WTC11 (cell line): Measurements from ENCODE around the gene DDI1. TPM values are rescaled to one million over a fixed set of nuclear protein-coding genes. Genes with fewer than 3 reads are reported as not detected.

Experiments used
- ATAC-seq: fragments of 200-7000 bp; cut with Tn5 transposase; 2 replicates; pipeline ENCODE4 v1.10.0; 2021; ENCODE audit warnings: mild to moderate bottlenecking, moderate library complexity
- CTCF ChIA-PET: fragments of 300-600 bp; sonication (Branson Sonifier 250); formaldehyde crosslinking; loops from one replicate; lab custom pipeline; 2021; ENCODE audit warnings: antibody characterized with exemption; lab: Charles Lee
- POLR2A ChIA-PET: fragments of 350-600 bp; sonication (Branson Sonifier 250); formaldehyde crosslinking; loops from one replicate; lab custom pipeline; 2021; ENCODE audit warnings: antibody characterized with exemption; lab: Charles Lee
- DNase-seq: peaks from one replicate; pipeline ENCODE4 v3.0.0; 2021; ENCODE audit warnings: low spot score
- H3K27ac Mint-ChIP-seq: 2 replicates; pipeline ENCODE4 v1.8.0; 2021; ENCODE audit warnings: mixed read lengths
- H3K27me3 Mint-ChIP-seq: 2 replicates; pipeline ENCODE4 v1.8.0; 2021; ENCODE audit warnings: low read depth, mild to moderate bottlenecking, moderate library complexity, mixed read lengths
- H3K36me3 Mint-ChIP-seq: 2 replicates; pipeline ENCODE4 v1.8.0; 2021; ENCODE audit warnings: mixed read lengths
- H3K4me1 Mint-ChIP-seq: 2 replicates; pipeline ENCODE4 v1.8.0; 2022; ENCODE audit warnings: mixed read lengths
- H3K4me3 Mint-ChIP-seq: 2 replicates; pipeline ENCODE4 v1.8.0; 2021; ENCODE audit warnings: mild to moderate bottlenecking, moderate library complexity, mixed read lengths
- H3K9me3 Mint-ChIP-seq: 2 replicates; pipeline ENCODE4 v1.8.0; 2021; ENCODE audit warnings: mixed read lengths
- E2F4 ChIP-seq: sonication (generic); formaldehyde crosslinking; IDR thresholded peaks from 2 replicates; pipeline ENCODE4 v1.8.1; 2022; ENCODE audit warnings: low read depth, mild to moderate bottlenecking, moderate library complexity, missing genetic modification reagents, borderline replicate concordance
- ETV6 ChIP-seq: sonication (generic); formaldehyde crosslinking; IDR thresholded peaks from 2 replicates; pipeline ENCODE4 v1.8.1; 2022; ENCODE audit warnings: mild to moderate bottlenecking, missing genetic modification reagents
- GTF2I ChIP-seq: fragments of 250-450 bp; sonication (Bioruptor Pico); conservative IDR thresholded peaks from 2 replicates; pipeline ENCODE4 v1.4.0; 2021; ENCODE audit warnings: mild to moderate bottlenecking
- IRF1 ChIP-seq: sonication (generic); formaldehyde crosslinking; IDR thresholded peaks from 2 replicates; pipeline ENCODE4 v1.8.0; 2023; ENCODE audit warnings: missing genetic modification reagents
- JUN ChIP-seq: sonication (generic); formaldehyde crosslinking; IDR thresholded peaks from 2 replicates; pipeline ENCODE4 v1.8.0; 2023; ENCODE audit warnings: mild to moderate bottlenecking, missing genetic modification reagents
- KAT7 ChIP-seq: sonication (generic); formaldehyde crosslinking; IDR thresholded peaks from 2 replicates; pipeline ENCODE4 v1.8.1; 2023; ENCODE audit warnings: missing genetic modification reagents, mild to moderate bottlenecking, borderline replicate concordance
- MXD4 ChIP-seq: fragments of 250-450 bp; sonication (Bioruptor Pico); IDR thresholded peaks from 2 replicates; pipeline ENCODE4 v1.8.0; 2021; ENCODE audit warnings: mild to moderate bottlenecking, moderate library complexity, borderline replicate concordance
- NR3C1 ChIP-seq: sonication (generic); formaldehyde crosslinking; conservative IDR thresholded peaks from 2 replicates; pipeline ENCODE4 v1.8.1; 2023; ENCODE audit warnings: low read depth, mild to moderate bottlenecking, missing genetic modification reagents
- PREB ChIP-seq: sonication (generic); formaldehyde crosslinking; IDR thresholded peaks from 2 replicates; pipeline ENCODE4 v1.8.1; 2022; ENCODE audit warnings: mild to moderate bottlenecking, missing genetic modification reagents, moderate library complexity, borderline replicate concordance
- PRRX2 ChIP-seq: fragments of 250-450 bp; sonication (Bioruptor Pico); IDR thresholded peaks from 2 replicates; pipeline ENCODE4 v1.8.0; 2021; ENCODE audit warnings: mild to moderate bottlenecking
- RELA ChIP-seq: sonication (generic); formaldehyde crosslinking; IDR thresholded peaks from 2 replicates; pipeline ENCODE4 v1.8.1; 2022; ENCODE audit warnings: missing genetic modification reagents, mild to moderate bottlenecking, borderline replicate concordance
- TEAD4 ChIP-seq: sonication (generic); formaldehyde crosslinking; IDR thresholded peaks from 2 replicates; pipeline ENCODE4 v1.8.0; 2022; ENCODE audit warnings: mild to moderate bottlenecking, missing genetic modification reagents
- ZNF138 ChIP-seq: sonication (generic); formaldehyde crosslinking; conservative IDR thresholded peaks from 2 replicates; pipeline ENCODE4 v1.8.1; 2022; ENCODE audit warnings: mild to moderate bottlenecking, moderate library complexity, missing genetic modification reagents
- ZNF232 ChIP-seq: sonication (generic); formaldehyde crosslinking; IDR thresholded peaks from 2 replicates; pipeline ENCODE4 v1.8.0; 2022; ENCODE audit warnings: mild to moderate bottlenecking, missing genetic modification reagents
- ZNF532 ChIP-seq: fragments of 250-450 bp; sonication (Bioruptor Pico); IDR thresholded peaks from 2 replicates; pipeline ENCODE4 v1.9.0; 2021; ENCODE audit warnings: mild to moderate bottlenecking, borderline replicate concordance
- total RNA-seq: library from RNA; stranded (reverse); gene quantifications from 3 replicates; pipeline ENCODE4 v1.2.3, GENCODE V29; 2021
- TF ChIP-seq, protein P1 (sequence below): sonication (generic); formaldehyde crosslinking; IDR thresholded peaks from 2 replicates; pipeline ENCODE4 v1.8.0; 2023; ENCODE audit warnings: missing genetic modification reagents, mild to moderate bottlenecking, borderline replicate concordance
- TF ChIP-seq, protein P2 (sequence below): fragments of 250-450 bp; sonication (Bioruptor Pico); IDR thresholded peaks from 2 replicates; pipeline ENCODE4 v2.1.2; 2022; ENCODE audit warnings: mild to moderate bottlenecking, moderate library complexity
- TF ChIP-seq, protein P3 (sequence below): sonication (generic); formaldehyde crosslinking; conservative IDR thresholded peaks from 2 replicates; pipeline ENCODE4 v1.8.1; 2022; ENCODE audit warnings: mild to moderate bottlenecking, missing genetic modification reagents

Gene DDI1
- total RNA-seq, 1 experiment from 2014 or later, result not detected

- no peak for DNase-seq
- H3K4me1 Mint-ChIP-seq, result peaks cover 24% of the 10 kb centered on the region
- no peak overlapping the region for H3K4me3 Mint-ChIP-seq
- POLR2A ChIA-PET, result no interaction called here
- H3K9me3 Mint-ChIP-seq, result no peaks in the 10 kb centered on the region
- CTCF ChIA-PET, result no interaction called here
- no peak overlapping the region for H3K27ac Mint-ChIP-seq
- TF ChIP-seq PREB (no peak), ZNF138 (CRISPR knock-in tag) (no peak), TEAD4 (CRISPR knock-in tag) (no peak), E2F4 (CRISPR knock-in tag) (no peak), KAT7 (no peak)
- TF ChIP-seq, protein P1, sequence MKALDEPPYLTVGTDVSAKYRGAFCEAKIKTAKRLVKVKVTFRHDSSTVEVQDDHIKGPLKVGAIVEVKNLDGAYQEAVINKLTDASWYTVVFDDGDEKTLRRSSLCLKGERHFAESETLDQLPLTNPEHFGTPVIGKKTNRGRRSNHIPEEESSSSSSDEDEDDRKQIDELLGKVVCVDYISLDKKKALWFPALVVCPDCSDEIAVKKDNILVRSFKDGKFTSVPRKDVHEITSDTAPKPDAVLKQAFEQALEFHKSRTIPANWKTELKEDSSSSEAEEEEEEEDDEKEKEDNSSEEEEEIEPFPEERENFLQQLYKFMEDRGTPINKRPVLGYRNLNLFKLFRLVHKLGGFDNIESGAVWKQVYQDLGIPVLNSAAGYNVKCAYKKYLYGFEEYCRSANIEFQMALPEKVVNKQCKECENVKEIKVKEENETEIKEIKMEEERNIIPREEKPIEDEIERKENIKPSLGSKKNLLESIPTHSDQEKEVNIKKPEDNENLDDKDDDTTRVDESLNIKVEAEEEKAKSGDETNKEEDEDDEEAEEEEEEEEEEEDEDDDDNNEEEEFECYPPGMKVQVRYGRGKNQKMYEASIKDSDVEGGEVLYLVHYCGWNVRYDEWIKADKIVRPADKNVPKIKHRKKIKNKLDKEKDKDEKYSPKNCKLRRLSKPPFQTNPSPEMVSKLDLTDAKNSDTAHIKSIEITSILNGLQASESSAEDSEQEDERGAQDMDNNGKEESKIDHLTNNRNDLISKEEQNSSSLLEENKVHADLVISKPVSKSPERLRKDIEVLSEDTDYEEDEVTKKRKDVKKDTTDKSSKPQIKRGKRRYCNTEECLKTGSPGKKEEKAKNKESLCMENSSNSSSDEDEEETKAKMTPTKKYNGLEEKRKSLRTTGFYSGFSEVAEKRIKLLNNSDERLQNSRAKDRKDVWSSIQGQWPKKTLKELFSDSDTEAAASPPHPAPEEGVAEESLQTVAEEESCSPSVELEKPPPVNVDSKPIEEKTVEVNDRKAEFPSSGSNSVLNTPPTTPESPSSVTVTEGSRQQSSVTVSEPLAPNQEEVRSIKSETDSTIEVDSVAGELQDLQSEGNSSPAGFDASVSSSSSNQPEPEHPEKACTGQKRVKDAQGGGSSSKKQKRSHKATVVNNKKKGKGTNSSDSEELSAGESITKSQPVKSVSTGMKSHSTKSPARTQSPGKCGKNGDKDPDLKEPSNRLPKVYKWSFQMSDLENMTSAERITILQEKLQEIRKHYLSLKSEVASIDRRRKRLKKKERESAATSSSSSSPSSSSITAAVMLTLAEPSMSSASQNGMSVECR (CRISPR knock-in tag), result no peak
- no peaks in the 10 kb centered on the region for H3K36me3 Mint-ChIP-seq
- no peak for ATAC-seq
- H3K27me3 Mint-ChIP-seq, result no peaks in the 10 kb centered on the region
Measured at GRCh38 chr11:104054911-104055529, 18.6 kb downstream of the DDI1 start.

GRCh38 chr11:104055596-104055995, 19.2 kb downstream of the DDI1 start:
- ATAC-seq (no peak), DNase-seq (no peak)
- Mint-ChIP-seq H3K4me3 (no peak overlapping the region), H3K27ac (no peak overlapping the region), H3K36me3 (no peaks in the 10 kb centered on the region), H3K27me3 (no peaks in the 10 kb centered on the region), H3K4me1 (peaks cover 29% of the 10 kb centered on the region), H3K9me3 (no peaks in the 10 kb centered on the region)
- POLR2A ChIA-PET, result no interaction called here
- CTCF ChIA-PET, result no interaction called here
- TF ChIP-seq JUN (CRISPR knock-in tag) (no peak), GTF2I (CRISPR knock-in tag) (no peak), E2F4 (CRISPR knock-in tag) (no peak), PRRX2 (CRISPR knock-in tag) (no peak), IRF1 (no peak), ZNF232 (CRISPR knock-in tag) (no peak), ETV6 (CRISPR knock-in tag) (no peak), ZNF532 (CRISPR knock-in tag) (no peak), NR3C1 (no peak), RELA (CRISPR knock-in tag) (no peak), MXD4 (CRISPR knock-in tag) (no peak)
- TF ChIP-seq, protein P2, sequence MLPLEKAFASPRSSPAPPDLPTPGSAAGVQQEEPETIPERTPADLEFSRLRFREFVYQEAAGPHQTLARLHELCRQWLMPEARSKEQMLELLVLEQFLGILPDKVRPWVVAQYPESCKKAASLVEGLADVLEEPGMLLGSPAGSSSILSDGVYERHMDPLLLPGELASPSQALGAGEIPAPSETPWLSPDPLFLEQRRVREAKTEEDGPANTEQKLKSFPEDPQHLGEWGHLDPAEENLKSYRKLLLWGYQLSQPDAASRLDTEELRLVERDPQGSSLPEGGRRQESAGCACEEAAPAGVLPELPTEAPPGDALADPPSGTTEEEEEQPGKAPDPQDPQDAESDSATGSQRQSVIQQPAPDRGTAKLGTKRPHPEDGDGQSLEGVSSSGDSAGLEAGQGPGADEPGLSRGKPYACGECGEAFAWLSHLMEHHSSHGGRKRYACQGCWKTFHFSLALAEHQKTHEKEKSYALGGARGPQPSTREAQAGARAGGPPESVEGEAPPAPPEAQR (CRISPR knock-in tag), result no peak
- TF ChIP-seq, protein P3, sequence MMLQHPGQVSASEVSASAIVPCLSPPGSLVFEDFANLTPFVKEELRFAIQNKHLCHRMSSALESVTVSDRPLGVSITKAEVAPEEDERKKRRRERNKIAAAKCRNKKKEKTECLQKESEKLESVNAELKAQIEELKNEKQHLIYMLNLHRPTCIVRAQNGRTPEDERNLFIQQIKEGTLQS (CRISPR knock-in tag), result no peak
